Measurements from ENCODE around the gene FHOD3. TPM values are rescaled to one million over a fixed set of nuclear protein-coding genes. Genes with fewer than 3 reads are reported as not detected.

Gene FHOD3
- total and polyA plus RNA-seq, 2 of the 4 experiments (the other 2 are of a cell fraction) = 14.6 to 16.0 TPM

- Histone ChIP-seq H3K4ac (ENCODE audit: low read depth, low read length) (no peak overlapping the region), H3K9me1 (ENCODE audit: insufficient read depth, low read length) (peaks cover 3% of the 10 kb centered on the region; the same call in 1 of the 2 replicates), H4K5ac (ENCODE audit: low read depth, low read length) (no peak overlapping the region), H4K8ac (ENCODE audit: low read depth in 2 of 2, low read length in 2 of 2) (no peak overlapping the region), H3K9ac (ENCODE audit: low read depth, low read length) (no peak overlapping the region), H4K20me1 (ENCODE audit: insufficient read depth, low read length) (no peaks in the 10 kb centered on the region; the same call in 1 of the 2 replicates), H2BK5ac (ENCODE audit: low read depth, low read length, poor library complexity, severe bottlenecking) (no peak overlapping the region), H3K14ac (replicated peaks; ENCODE audit: low read depth, low read length) (no peak overlapping the region), H3K4me1 (ENCODE audit: control insufficient read depth, insufficient read depth, low read length) (no peaks in the 10 kb centered on the region), H3K23ac (ENCODE audit: low read depth, low read length) (no peak overlapping the region), H3K79me1 (ENCODE audit: low read depth in 1 of 2, low read length in 2 of 2) (peaks cover 0 to 3% of the 10 kb centered on the region in 2 experiments; a peak in 1 of 4 replicates), H3K9me3 (ENCODE audit: control insufficient read depth, insufficient read depth, low read length) (no peaks in the 10 kb centered on the region), H3K56ac (ENCODE audit: extremely low read depth, insufficient read depth, low read length) (no peak overlapping the region), H2BK120ac (ENCODE audit: low read depth, low read length) (no peak overlapping the region), H3K27me3 (ENCODE audit: control insufficient read depth, insufficient read depth, low read length) (no peaks in the 10 kb centered on the region), H4K91ac (ENCODE audit: insufficient read depth, low read depth, low read length) (no peak overlapping the region), H3K4me2 (ENCODE audit: low read depth, low read length) (no peak overlapping the region), H2BK15ac (ENCODE audit: low read depth, low read length) (no peak overlapping the region), H2AFZ (replicated peaks; ENCODE audit: low read length, poor library complexity) (no peak overlapping the region), H2AK9ac (replicated peaks; ENCODE audit: low read depth, low read length, poor library complexity) (no peak overlapping the region), H3K36me3 (ENCODE audit: control insufficient read depth, insufficient read depth, low read length) (no peaks in the 10 kb centered on the region), H2AK5ac (ENCODE audit: low read depth, low read length) (no peak overlapping the region), H3K27ac (ENCODE audit: insufficient read depth, low read length) (no peak overlapping the region), H3K18ac (ENCODE audit: low read depth, low read length) (no peak overlapping the region), H2BK20ac (ENCODE audit: low read depth, low read length) (no peak overlapping the region), H3K4me3 (ENCODE audit: insufficient read depth, low read depth, low read length) (no peak overlapping the region)
- WGBS, 2 experiments (ENCODE audit: extremely low coverage in 2 of 2, insufficient read length in 1 of 2) = 78% methylated on average over 3 of the region's 6 CpGs; no CpG with 5 or more reads in 1 of the 2 experiments
- intact Hi-C loops (cut with micrococcal nuclease) = no loop called here
- ChIA-PET CTCF (no interaction called here), POLR2A (ENCODE audit: unreplicated experiment) (no interaction called here)
- in situ Hi-C loops (cut with MboI; ENCODE audit: low sequenced_read_pairs) = no loop called here
- DNase-seq (no peak), ATAC-seq (ENCODE audit: low read depth) (no peak)
- dilution Hi-C loops (cut with HindIII; ENCODE audit: low sequenced_read_pairs, unreplicated experiment) = no loop called here
- no TSS peak for BruUV-seq (replicated peaks)
- no peak for TF ChIP-seq MAZ (IDR thresholded peaks at IDR 0.05; ENCODE audit: borderline replicate concordance, low read depth, low read length)
- TF ChIP-seq USF2 (IDR thresholded peaks at IDR 0.05; ENCODE audit: low read depth, low read length) = no peak
- TF ChIP-seq RCOR1 (IDR thresholded peaks at IDR 0.05; ENCODE audit: insufficient replicate concordance, low read length) = no peak
- TF ChIP-seq, protein P1, sequence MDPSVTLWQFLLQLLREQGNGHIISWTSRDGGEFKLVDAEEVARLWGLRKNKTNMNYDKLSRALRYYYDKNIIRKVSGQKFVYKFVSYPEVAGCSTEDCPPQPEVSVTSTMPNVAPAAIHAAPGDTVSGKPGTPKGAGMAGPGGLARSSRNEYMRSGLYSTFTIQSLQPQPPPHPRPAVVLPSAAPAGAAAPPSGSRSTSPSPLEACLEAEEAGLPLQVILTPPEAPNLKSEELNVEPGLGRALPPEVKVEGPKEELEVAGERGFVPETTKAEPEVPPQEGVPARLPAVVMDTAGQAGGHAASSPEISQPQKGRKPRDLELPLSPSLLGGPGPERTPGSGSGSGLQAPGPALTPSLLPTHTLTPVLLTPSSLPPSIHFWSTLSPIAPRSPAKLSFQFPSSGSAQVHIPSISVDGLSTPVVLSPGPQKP (IDR thresholded peaks at IDR 0.05; ENCODE audit: borderline replicate concordance, low read depth, low read length) = no peak
- no peak for TF ChIP-seq RAD21 (IDR thresholded peaks at IDR 0.05; ENCODE audit: low read length)
- TF ChIP-seq POLR2A (IDR thresholded peaks at IDR 0.05; ENCODE audit: low read depth, low read length) = no peak
- no peak for TF ChIP-seq SMC3 (IDR thresholded peaks at IDR 0.05; ENCODE audit: low read depth, low read length)
- TF ChIP-seq FOS (IDR thresholded peaks at IDR 0.05; ENCODE audit: low read depth, low read length) = no peak
- TF ChIP-seq, protein P2, sequence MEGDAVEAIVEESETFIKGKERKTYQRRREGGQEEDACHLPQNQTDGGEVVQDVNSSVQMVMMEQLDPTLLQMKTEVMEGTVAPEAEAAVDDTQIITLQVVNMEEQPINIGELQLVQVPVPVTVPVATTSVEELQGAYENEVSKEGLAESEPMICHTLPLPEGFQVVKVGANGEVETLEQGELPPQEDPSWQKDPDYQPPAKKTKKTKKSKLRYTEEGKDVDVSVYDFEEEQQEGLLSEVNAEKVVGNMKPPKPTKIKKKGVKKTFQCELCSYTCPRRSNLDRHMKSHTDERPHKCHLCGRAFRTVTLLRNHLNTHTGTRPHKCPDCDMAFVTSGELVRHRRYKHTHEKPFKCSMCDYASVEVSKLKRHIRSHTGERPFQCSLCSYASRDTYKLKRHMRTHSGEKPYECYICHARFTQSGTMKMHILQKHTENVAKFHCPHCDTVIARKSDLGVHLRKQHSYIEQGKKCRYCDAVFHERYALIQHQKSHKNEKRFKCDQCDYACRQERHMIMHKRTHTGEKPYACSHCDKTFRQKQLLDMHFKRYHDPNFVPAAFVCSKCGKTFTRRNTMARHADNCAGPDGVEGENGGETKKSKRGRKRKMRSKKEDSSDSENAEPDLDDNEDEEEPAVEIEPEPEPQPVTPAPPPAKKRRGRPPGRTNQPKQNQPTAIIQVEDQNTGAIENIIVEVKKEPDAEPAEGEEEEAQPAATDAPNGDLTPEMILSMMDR (conservative IDR thresholded peaks at IDR 0.05; ENCODE audit: low read depth, low read length) = no peak
- no peak for TF ChIP-seq MAFK (IDR thresholded peaks at IDR 0.05; ENCODE audit: low read depth, low read length)
- TF ChIP-seq BHLHE40 (IDR thresholded peaks at IDR 0.05; ENCODE audit: low read depth, low read length) = no peak
- no peak for TF ChIP-seq RFX5 (IDR thresholded peaks at IDR 0.05; ENCODE audit: low read depth, low read length)
- no peak for TF ChIP-seq MXI1 (IDR thresholded peaks at IDR 0.05; ENCODE audit: borderline replicate concordance, low read depth, low read length)
- TF ChIP-seq CHD1 (IDR thresholded peaks at IDR 0.05; ENCODE audit: low read depth, low read length) = no peak
- no peak for TF ChIP-seq NFE2L2 (IDR thresholded peaks at IDR 0.05; ENCODE audit: low read depth, low read length)
Observed at GRCh38 chr18:36403896-36404820, 106.6 kb downstream of the FHOD3 start.

Data from IMR-90 (cell line).